K562 (cell line): ENCODE measurements around the gene HOXC12. TPM values are rescaled to one million over a fixed set of nuclear protein-coding genes. Genes with fewer than 3 reads are reported as not detected.

Source experiments
- ATAC-seq: fragments of 200-7000 bp; cut with Tn5 transposase; 3 replicates; pipeline ENCODE4 v1.9.1; 2020; ENCODE audit warnings: moderate library complexity
- BruUV-seq: library from RNA; stranded (reverse); fragments of 400-500 nt; replicated peaks from 2 replicates; lab custom pipeline; 2021; lab: Mats Ljungman, UMichigan
- CTCF ChIA-PET: fragments of 300-600 bp; formaldehyde crosslinking; extraction: SDS; loops from one replicate; lab custom pipeline; 2021; ENCODE audit warnings: low intra/inter-chr PET ratio; lab: Yijun Ruan, JAX
- POLR2A ChIA-PET: fragments of 300-600, 350-650 bp; sonication (Branson Sonifier 250); formaldehyde crosslinking; extraction: SDS; loops from one replicate; lab custom pipeline; 2021; ENCODE audit warnings: antibody characterized with exemption, inconsistent platforms; lab: Yijun Ruan, JAX
- DNase-seq, 4 experiments: peaks; one replicate each; pipeline versions ENCODE4 v3.0.0 to v3.0.0-alpha.2; 2011 to 2018; ENCODE audit warnings: low spot score in 3 of 4, mixed read lengths in 3 of 4; ENCODE audit errors: extremely low read depth in 1 of 4
- FAIRE-seq: peaks from 2 replicates; lab custom pipeline; 2011; peaks lifted over from hg19 to GRCh38; lab: Jason Lieb, UNC
- H2AFZ ChIP-seq: 2 replicates; pipeline ENCODE4 v1.6.0; 2011; ENCODE audit warnings: low read depth, low read length, control low read depth, inconsistent platforms
- H3K27ac ChIP-seq: fragments of 200-600 bp; 3 replicates; pipeline ENCODE4 v1.8.0; 2011; ENCODE audit warnings: low read depth, mild to moderate bottlenecking, control low read depth, inconsistent platforms, low read length, moderate library complexity, mixed read lengths; ENCODE audit errors: extremely low read depth
- H3K27me3 ChIP-seq, 2 experiments: fragments of 300-600 bp in 1 of 2; 2 replicates in 1 of 2; 3 replicates in 1 of 2; pipeline versions ENCODE4 v1.6.0 to v1.8.0; 2011; ENCODE audit warnings: inconsistent platforms in 2 of 2, low read length in 2 of 2, mild to moderate bottlenecking in 1 of 2, mixed read lengths in 1 of 2, moderate library complexity in 1 of 2; ENCODE audit not compliant: control insufficient read depth in 2 of 2, insufficient read depth in 2 of 2
- H3K36me3 ChIP-seq: fragments of 300-600 bp; 3 replicates; pipeline ENCODE4 v1.8.0; 2011; ENCODE audit warnings: mild to moderate bottlenecking, low read length, inconsistent platforms; ENCODE audit not compliant: control insufficient read depth, insufficient read depth
- H3K4me1 ChIP-seq, 2 experiments: fragments of 200-600 bp in 1 of 2; replicated peaks in 1 of 2; 2 replicates in 1 of 2; 3 replicates in 1 of 2; pipeline versions ENCODE4 v1.5.1 to v1.8.0; 2011; ENCODE audit warnings: inconsistent platforms in 2 of 2, low read length in 2 of 2, mild to moderate bottlenecking in 1 of 2, mixed read lengths in 1 of 2, moderate library complexity in 1 of 2; ENCODE audit not compliant: control insufficient read depth in 2 of 2, insufficient read depth in 2 of 2
- H3K4me2 ChIP-seq: 2 replicates; pipeline ENCODE4 v1.6.1; 2011; ENCODE audit warnings: low read length, control low read depth, inconsistent platforms, mixed read lengths; ENCODE audit not compliant: insufficient read depth
- H3K4me3 ChIP-seq: fragments of 200-600 bp; sonication (generic), shearing (Covaris generic); 2 replicates; pipeline ENCODE4 v1.5.1; 2016; ENCODE audit warnings: control low read depth, inconsistent platforms
- H3K79me2 ChIP-seq: fragments of 200-600 bp; 3 replicates; pipeline ENCODE4 v1.8.0; 2011; ENCODE audit warnings: low read length, inconsistent platforms; ENCODE audit not compliant: control insufficient read depth, insufficient read depth
- H3K9ac ChIP-seq, 2 experiments: 2 replicates each; pipeline versions ENCODE4 v1.6.0 to v1.6.1; 2011; ENCODE audit warnings: low read depth in 2 of 2, low read length in 2 of 2, control low read depth in 1 of 2, inconsistent platforms in 1 of 2, mild to moderate bottlenecking in 1 of 2, mixed read lengths in 1 of 2; ENCODE audit not compliant: insufficient read depth in 1 of 2
- H3K9me1 ChIP-seq: one replicate; pipeline ENCODE4 v1.6.0; 2011; ENCODE audit warnings: inconsistent platforms, mild to moderate bottlenecking, low read length, moderate library complexity; ENCODE audit not compliant: control insufficient read depth, insufficient read depth
- H3K9me3 ChIP-seq: replicated peaks from 2 replicates; pipeline ENCODE4 v1.5.1; 2011; ENCODE audit warnings: low read depth, low read length, inconsistent platforms; ENCODE audit not compliant: control insufficient read depth, insufficient read depth
- H4K20me1 ChIP-seq: replicated peaks from 2 replicates; pipeline ENCODE4 v1.6.1; 2011; ENCODE audit warnings: low read length, inconsistent platforms, mixed read lengths; ENCODE audit not compliant: control insufficient read depth, insufficient read depth
- ARID1B ChIP-seq: fragments of 450-650 bp; IDR thresholded peaks from 2 replicates; pipeline ENCODE4 v1.6.1; 2016; ENCODE audit warnings: antibody characterized with exemption, mild to moderate bottlenecking, inconsistent platforms
- CXXC5 ChIP-seq: fragments of 250-450 bp; sonication (Bioruptor Pico); IDR thresholded peaks from 2 replicates; pipeline ENCODE4 v1.8.0; 2022; ENCODE audit warnings: inconsistent platforms, mild to moderate bottlenecking, moderate library complexity
- MAZ ChIP-seq, 2 experiments: fragments of 450-650 bp in 1 of 2; sonication (generic) in 1 of 2; formaldehyde crosslinking; IDR thresholded peaks in 1 of 2; conservative IDR thresholded peaks in 1 of 2; 2 replicates each; pipeline versions ENCODE4 v1.4.0 to v1.5.0; 2020; ENCODE audit warnings: mild to moderate bottlenecking in 1 of 2, missing genetic modification reagents in 1 of 2
- RCOR1 ChIP-seq, 2 experiments: IDR thresholded peaks; 2 replicates each; pipeline ENCODE4 v1.6.1; 2012; ENCODE audit warnings: low read depth in 2 of 2, low read length in 2 of 2, borderline replicate concordance in 1 of 2, improper control_type of control experiment in 1 of 2
- SRF ChIP-seq, 2 experiments: fragments of 250-450, 450-650 bp in 1 of 2; sonication (Bioruptor Pico) in 1 of 2; sonication (generic) in 1 of 2; formaldehyde crosslinking; IDR thresholded peaks; 2 replicates each; pipeline versions ENCODE4 v1.5.0 to v1.5.1; 2020 to 2022; ENCODE audit warnings: mild to moderate bottlenecking in 1 of 2, missing genetic modification reagents in 1 of 2
- TSC22D4 ChIP-seq: fragments of 450-650 bp; IDR thresholded peaks from 2 replicates; pipeline ENCODE4 v1.6.1; 2016; ENCODE audit warnings: missing genetic modification characterization, missing biosample characterization, control low read depth
- VEZF1 ChIP-seq: fragments of 200-800 bp; sonication (Bioruptor generic); IDR thresholded peaks from 2 replicates; pipeline ENCODE4 v1.6.1; 2017; ENCODE audit warnings: missing genetic modification characterization, missing compliant biosample characterization
- ZNF263 ChIP-seq: sonication (generic); formaldehyde crosslinking; IDR thresholded peaks from 2 replicates; pipeline ENCODE4 v1.8.0; 2022; ENCODE audit warnings: mild to moderate bottlenecking, missing genetic modification reagents, borderline replicate concordance
- ZNF586 ChIP-seq: fragments of 450-650 bp; formaldehyde crosslinking; conservative IDR thresholded peaks from 2 replicates; pipeline ENCODE4 v1.4.0; 2020; ENCODE audit warnings: mild to moderate bottlenecking, moderate library complexity
- WGBS: fragments of 100-300 bp; shearing (Covaris generic); methylation state at CpG from one replicate; pipeline ENCODE4 v1.1.6; 2016; ENCODE audit warnings: low coverage, mixed read lengths; ENCODE audit not compliant: insufficient coverage; ENCODE audit errors: missing lambda C conversion rate; 5-methylcytosine and 5-hydroxymethylcytosine counted together
- in situ Hi-C: fragments of 300-500 bp; cut with MboI; formaldehyde crosslinking; loops from 4 replicates; pipeline ENCODE4 v1.15.0; 2018; ENCODE audit warnings: inconsistent platforms, mixed read lengths
- intact Hi-C: fragments of 100-400 bp; cut with micrococcal nuclease; formaldehyde crosslinking; loops from 2 replicates; pipeline ENCODE4 v1.14.2; 2022
- polyA plus RNA-seq, 8 experiments: library from polyadenylated mRNA; depleted of rRNA in 4 of 8; stranded (reverse) in 5 of 8; unstranded in 3 of 8; fragments of >200 nt; fragmentation: Nextera tagmentation in 2 of 8; fragmentation: Illumina TruSeq in 1 of 8; extraction: Ambion mirVana in 2 of 8; extraction: Trizol in 1 of 8; gene quantifications; 2 replicates each; pipeline versions ENCODE4 v1.2.1 to v1.2.3, GENCODE V29; 2011 to 2014; ENCODE audit warnings: inconsistent platforms in 1 of 8, missing spikeins in 1 of 8
- total RNA-seq, 7 experiments: library from RNA; depleted of rRNA in 6 of 7; stranded (reverse); fragments of >200 nt in 6 of 7; fragmentation: Illumina TruSeq in 2 of 7; extraction: Trizol in 2 of 7; gene quantifications; 2 replicates each; pipeline versions ENCODE4 v1.2.1 to v1.2.3, GENCODE V29; 2011 to 2021; ENCODE audit warnings: low replicate concordance in 1 of 7

The HOXC12 gene
- total and polyA plus RNA-seq, 9 of the 15 experiments (the other 6 are each of a cell fraction or from before 2014, with no cell fraction given): 0.04 to 0.36 (median 0.11) TPM; not detected in 1

- ChIA-PET POLR2A (interaction anchor here (0.6 to 3.2 kb wide), 13 partner anchors 10 to 231 kb away, joined by 3 to 43 read pairs (median 4); partner anchors contain the start of genes HOXC9 and SMUG1), CTCF (interaction anchor here (0.7 to 3.9 kb wide), 3 partner anchors 16 to 227 kb away, joined by 3 to 26 read pairs (median 3); no protein-coding TSS in a partner anchor)
- H3K27me3 ChIP-seq: peaks cover 0 to 16% of the 10 kb centered on the region in 2 experiments; a peak in 3 of 5 replicates
- DNase-seq (peak in 3 of 4 experiments; percentile 42 to 69 (median 67)), FAIRE-seq (peak; percentile 84), ATAC-seq (peak; percentile 52; the same call in 2 of the 3 replicates)
- no peaks in the 10 kb centered on the region for H3K9me1 ChIP-seq
- no peak overlapping the region for H3K9ac ChIP-seq
- no peak overlapping the region; the same call in 1 of the 2 replicates for H3K4me2 ChIP-seq
- H4K20me1 ChIP-seq: no peaks in the 10 kb centered on the region
- H2AFZ ChIP-seq: peak overlapping the region; percentile 51
- intact Hi-C loops (loop anchor here (10.0 kb wide), 1 partner anchor 377 kb away; the partner anchor contains the start of gene GPR84), in situ Hi-C loops (loop anchor here (5.0 to 10.0 kb wide), 2 partner anchors 214 to 377 kb away; partner anchors contain the start of gene GPR84)
- no peaks in the 10 kb centered on the region for H3K9me3 ChIP-seq
- no peak overlapping the region for H3K27ac ChIP-seq
- peak in 1 of 2 experiments; percentile 27; a peak in 1 of 4 replicates for TF ChIP-seq RCOR1 (IDR thresholded peaks at IDR 0.05; ENCODE audit: borderline replicate concordance in 1 of 2, low read depth in 2 of 2, low read length in 2 of 2)
- peak; percentile 77 for TF ChIP-seq VEZF1
- 0 out of 2 replicates have a peak, but pooled peaks have one; percentile 13 for TF ChIP-seq CXXC5 (CRISPR knock-in tag)
- TF ChIP-seq ZNF586 (CRISPR knock-in tag): no peak
- peak; percentile 38 to 41; a peak in 1 of 4 replicates for TF ChIP-seq MAZ (CRISPR knock-in tag; conservative IDR thresholded peaks at IDR 0.05 in 1 of 2, IDR thresholded peaks at IDR 0.05 in 1 of 2)
- 0 out of 2 replicates have a peak, but pooled peaks have one; percentile 19 for TF ChIP-seq ARID1B
- no peak for TF ChIP-seq TSC22D4 (tag)
- 0 out of 4 replicates have a peak, but pooled peaks of 1 of the 2 experiments have one; percentile 35 for TF ChIP-seq SRF (CRISPR knock-in tag; IDR thresholded peaks at IDR 0.05)
- TF ChIP-seq ZNF263 (CRISPR knock-in tag): peak; percentile 28; the same call in 1 of the 2 replicates
- BruUV-seq: no TSS peak
- WGBS: 6% methylated on average over 2 of the region's 4 CpGs
- H3K79me2 ChIP-seq: no peaks in the 10 kb centered on the region
- no peak overlapping the region for H3K4me3 ChIP-seq
- H3K4me1 ChIP-seq: peaks cover 35 to 49% of the 10 kb centered on the region in 2 experiments
- H3K36me3 ChIP-seq: no peaks in the 10 kb centered on the region
These were observed 33.1 kb downstream of the HOXC12 start for GRCh38 chr12:53987787-53988230.
